Liver (tissue), 9 donors: ENCODE results near the gene CHRNG. TPM values are rescaled to one million over a fixed set of nuclear protein-coding genes. Genes with fewer than 3 reads are reported as not detected.
A peak's percentile ranks its signal among the peaks of the same experiment; 100 is the strongest.

Experiments
- DNase-seq: peaks from one replicate; pipeline ENCODE4 v3.0.0-alpha.2; 2017; ENCODE audit warnings: low spot score
- H3K27ac ChIP-seq, 2 donors: one replicate each; pipeline ENCODE4 v1.7.0; 2013; ENCODE audit warnings: inconsistent platforms in 2 of 2, low read length in 2 of 2, control low read depth in 1 of 2, low read depth in 1 of 2, mild to moderate bottlenecking in 1 of 2
- H3K27me3 ChIP-seq, 4 donors: one replicate each; pipeline versions ENCODE4 v1.6.1 to v1.7.0; 2013; ENCODE audit warnings: low read length in 3 of 4, inconsistent platforms in 1 of 4, mild to moderate bottlenecking in 1 of 4, moderate library complexity in 1 of 4; ENCODE audit not compliant: control insufficient read depth in 4 of 4, insufficient read depth in 4 of 4
- H3K36me3 ChIP-seq, 4 donors: one replicate each; pipeline versions ENCODE4 v1.6.1 to v1.7.0; 2013; ENCODE audit warnings: low read length in 3 of 4, mild to moderate bottlenecking in 3 of 4, low read depth in 1 of 4, moderate library complexity in 1 of 4; ENCODE audit not compliant: control insufficient read depth in 4 of 4, insufficient read depth in 3 of 4
- H3K4me1 ChIP-seq, 4 donors: one replicate each; pipeline versions ENCODE4 v1.6.1 to v1.7.0; 2013; ENCODE audit warnings: low read length in 3 of 4, mild to moderate bottlenecking in 3 of 4, moderate library complexity in 1 of 4; ENCODE audit not compliant: control insufficient read depth in 4 of 4, insufficient read depth in 4 of 4
- H3K4me3 ChIP-seq, 3 donors: one replicate each; pipeline versions ENCODE4 v1.6.1 to v1.7.0; 2013; ENCODE audit warnings: low read length in 3 of 3, control low read depth in 1 of 3, low read depth in 1 of 3, mild to moderate bottlenecking in 1 of 3
- H3K9ac ChIP-seq, 2 donors: one replicate each; pipeline ENCODE4 v1.7.0; 2013; ENCODE audit warnings: low read length in 2 of 2, mild to moderate bottlenecking in 2 of 2, moderate library complexity in 2 of 2, control low read depth in 1 of 2, low read depth in 1 of 2
- H3K9me3 ChIP-seq, 4 donors: one replicate each; pipeline versions ENCODE4 v1.6.1 to v1.7.0; 2013; ENCODE audit warnings: low read length in 3 of 4; ENCODE audit not compliant: control insufficient read depth in 4 of 4
- EGR1 ChIP-seq, 2 donors: IDR thresholded peaks; 2 replicates each; pipeline ENCODE4 v1.6.1; 2016 to 2018; ENCODE audit warnings: antibody characterized with exemption in 2 of 2, low read depth in 2 of 2
- FOXA1 ChIP-seq: IDR thresholded peaks from 2 replicates; pipeline ENCODE4 v1.6.1; 2016; ENCODE audit warnings: antibody characterized with exemption
- FOXA2 ChIP-seq: IDR thresholded peaks from 2 replicates; pipeline ENCODE4 v1.6.1; 2016; ENCODE audit warnings: antibody characterized with exemption
- GABPA ChIP-seq, 2 donors: IDR thresholded peaks in 1 of 2; conservative IDR thresholded peaks in 1 of 2; 2 replicates each; pipeline ENCODE4 v1.6.1; 2016; ENCODE audit warnings: antibody characterized with exemption in 2 of 2, mild to moderate bottlenecking in 1 of 2, moderate library complexity in 1 of 2
- NR2F2 ChIP-seq: IDR thresholded peaks from 2 replicates; pipeline ENCODE4 v1.6.1; 2016; ENCODE audit warnings: antibody characterized with exemption
- RAD21 ChIP-seq, 2 donors: IDR thresholded peaks; 2 replicates each; pipeline ENCODE4 v1.6.1; 2016; ENCODE audit warnings: antibody characterized with exemption in 2 of 2, mild to moderate bottlenecking in 2 of 2
- RXRA ChIP-seq, 2 donors: IDR thresholded peaks; 2 replicates each; pipeline ENCODE4 v1.6.1; 2017 to 2018; ENCODE audit warnings: antibody characterized with exemption in 2 of 2, mild to moderate bottlenecking in 1 of 2
- SP1 ChIP-seq: IDR thresholded peaks from 2 replicates; pipeline ENCODE4 v1.6.1; 2018; ENCODE audit warnings: antibody characterized with exemption, mild to moderate bottlenecking
- TAF1 ChIP-seq: conservative IDR thresholded peaks from 2 replicates; pipeline ENCODE4 v1.6.1; 2016; ENCODE audit warnings: antibody characterized with exemption, mild to moderate bottlenecking
- YY1 ChIP-seq: IDR thresholded peaks from 2 replicates; pipeline ENCODE4 v1.6.1; 2016; ENCODE audit warnings: antibody characterized with exemption, mild to moderate bottlenecking
- WGBS: extraction: QIAGEN DNeasy Blood & Tissue Kit; methylation state at CpG from one replicate; pipeline ENCODE4 v1.1.7; 2013; 5-methylcytosine and 5-hydroxymethylcytosine counted together
- polyA plus RNA-seq, 2 donors: library from polyadenylated mRNA; stranded (reverse) in 1 of 2; unstranded in 1 of 2; fragments of 200-250 nt in 1 of 2; fragments of >200 nt in 1 of 2; fragmentation: Nextera tagmentation in 1 of 2; extraction: Ambion mirVana in 1 of 2; gene quantifications; one replicate each; pipeline versions ENCODE4 v1.2.1 to v1.2.3, GENCODE V29; 2013 to 2015
- total RNA-seq, 2 donors: library from RNA; depleted of rRNA; stranded (reverse); fragments of >200 nt; gene quantifications; one replicate each; pipeline ENCODE4 v1.2.3, GENCODE V29; 2014
- TF ChIP-seq, protein P1 (sequence below): fragments of 150-350 bp; IDR thresholded peaks from 2 replicates; pipeline ENCODE4 v1.5.1; 2017; ENCODE audit warnings: improper control_type of control experiment, low read depth, low read length; ENCODE audit not compliant: missing input control
- TF ChIP-seq, protein P2 (sequence below): IDR thresholded peaks from 2 replicates; pipeline ENCODE4 v1.6.1; 2016; ENCODE audit warnings: antibody characterized with exemption
- TF ChIP-seq, protein P3 (sequence below): IDR thresholded peaks from 2 replicates; pipeline ENCODE4 v1.6.1; 2016; ENCODE audit warnings: antibody characterized with exemption
- donor health status: healthy.
- donor health status: healthy.
- donor health status: healthy.
- donor health status: healthy.
- donor health status: healthy.

The CHRNG gene
- total and polyA plus RNA-seq, 4 donors, result not detected

DNA sequence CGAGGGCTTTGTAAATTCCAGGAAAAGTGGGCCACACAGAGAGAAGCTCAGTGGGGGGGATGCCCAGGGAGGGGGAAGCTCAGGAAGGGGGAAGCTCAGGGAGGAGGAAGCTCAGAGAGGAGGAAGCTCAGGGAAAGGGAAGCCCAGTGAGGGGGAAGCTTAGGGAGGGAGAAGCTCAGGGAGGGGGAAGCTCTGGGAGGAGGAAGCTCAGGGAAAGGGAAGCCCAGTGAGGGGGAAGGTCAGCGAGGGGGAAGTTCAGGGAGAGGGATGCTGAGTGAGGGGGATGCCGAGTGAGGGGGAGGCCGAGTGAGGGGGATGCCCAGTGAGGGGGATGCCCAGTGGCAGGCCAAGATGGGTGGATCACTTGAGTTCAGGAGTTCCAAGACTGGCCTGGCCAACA is 821 bp upstream of the CHRNG start:
- WGBS, result 41% methylated on average over 4 of the region's 4 CpGs
- no peak overlapping the region for H3K4me3 ChIP-seq
- no peak overlapping the region for H3K27ac ChIP-seq
- no peak for DNase-seq
- no peaks in the 10 kb centered on the region for H3K4me1 ChIP-seq
- H3K36me3 ChIP-seq, result no peaks in the 10 kb centered on the region
- H3K9ac ChIP-seq, result no peak overlapping the region
- TF ChIP-seq FOXA1, result no peak
- TF ChIP-seq, protein P1, sequence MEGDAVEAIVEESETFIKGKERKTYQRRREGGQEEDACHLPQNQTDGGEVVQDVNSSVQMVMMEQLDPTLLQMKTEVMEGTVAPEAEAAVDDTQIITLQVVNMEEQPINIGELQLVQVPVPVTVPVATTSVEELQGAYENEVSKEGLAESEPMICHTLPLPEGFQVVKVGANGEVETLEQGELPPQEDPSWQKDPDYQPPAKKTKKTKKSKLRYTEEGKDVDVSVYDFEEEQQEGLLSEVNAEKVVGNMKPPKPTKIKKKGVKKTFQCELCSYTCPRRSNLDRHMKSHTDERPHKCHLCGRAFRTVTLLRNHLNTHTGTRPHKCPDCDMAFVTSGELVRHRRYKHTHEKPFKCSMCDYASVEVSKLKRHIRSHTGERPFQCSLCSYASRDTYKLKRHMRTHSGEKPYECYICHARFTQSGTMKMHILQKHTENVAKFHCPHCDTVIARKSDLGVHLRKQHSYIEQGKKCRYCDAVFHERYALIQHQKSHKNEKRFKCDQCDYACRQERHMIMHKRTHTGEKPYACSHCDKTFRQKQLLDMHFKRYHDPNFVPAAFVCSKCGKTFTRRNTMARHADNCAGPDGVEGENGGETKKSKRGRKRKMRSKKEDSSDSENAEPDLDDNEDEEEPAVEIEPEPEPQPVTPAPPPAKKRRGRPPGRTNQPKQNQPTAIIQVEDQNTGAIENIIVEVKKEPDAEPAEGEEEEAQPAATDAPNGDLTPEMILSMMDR, result no peak
- TF ChIP-seq GABPA (IDR thresholded peaks at IDR 0.05 in 1 of 2, conservative IDR thresholded peaks at IDR 0.05 in 1 of 2), result no peak
- no peak for TF ChIP-seq RAD21 (IDR thresholded peaks at IDR 0.05)
- TF ChIP-seq EGR1 (IDR thresholded peaks at IDR 0.05; ENCODE audit: low read depth in 2 of 2), result peak in 1 of 2 donors; percentile 19
- no peak for TF ChIP-seq RXRA (IDR thresholded peaks at IDR 0.05)
- TF ChIP-seq, protein P2, sequence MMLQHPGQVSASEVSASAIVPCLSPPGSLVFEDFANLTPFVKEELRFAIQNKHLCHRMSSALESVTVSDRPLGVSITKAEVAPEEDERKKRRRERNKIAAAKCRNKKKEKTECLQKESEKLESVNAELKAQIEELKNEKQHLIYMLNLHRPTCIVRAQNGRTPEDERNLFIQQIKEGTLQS, result no peak
- H3K27me3 ChIP-seq, result no peaks in the 10 kb centered on the region
- peaks cover 0 to 3% (median under 1%) of the 10 kb centered on the region in 4 donors for H3K9me3 ChIP-seq

DNA sequence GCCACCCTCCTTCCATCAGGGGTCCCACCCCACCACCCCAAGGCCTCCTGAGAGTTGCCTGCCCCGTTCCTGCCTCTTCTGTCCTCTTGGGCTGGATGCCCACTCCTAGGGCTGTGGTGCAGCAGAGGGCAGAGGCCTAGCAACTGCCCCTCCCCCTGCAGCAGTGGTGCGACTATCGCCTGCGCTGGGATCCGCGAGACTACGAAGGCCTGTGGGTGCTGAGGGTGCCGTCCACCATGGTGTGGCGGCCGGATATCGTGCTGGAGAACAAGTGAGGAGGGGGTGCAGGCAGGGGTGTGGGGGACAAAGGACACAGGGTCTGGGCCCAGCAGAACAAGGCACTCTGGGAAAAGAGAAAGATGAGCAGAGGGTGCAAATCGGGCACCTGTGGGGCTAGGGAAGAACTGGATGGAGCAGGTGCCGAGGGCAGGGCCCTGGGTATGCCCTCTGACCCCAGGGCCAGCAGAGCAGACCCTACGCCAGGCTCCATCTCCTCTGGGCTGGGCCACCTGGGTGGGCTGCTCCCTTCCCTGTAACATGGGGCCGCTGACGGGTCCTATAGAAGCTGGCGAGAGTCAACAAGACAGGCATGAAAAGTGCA is 1.0 kb downstream of the CHRNG start:
- Histone ChIP-seq H3K27me3 (no peaks in the 10 kb centered on the region), H3K9me3 (peaks cover 0 to 3% (median under 1%) of the 10 kb centered on the region in 4 donors), H3K4me1 (no peaks in the 10 kb centered on the region), H3K4me3 (no peak overlapping the region), H3K27ac (no peak overlapping the region), H3K36me3 (no peaks in the 10 kb centered on the region), H3K9ac (no peak overlapping the region)
- TF ChIP-seq FOXA2 (no peak), NR2F2 (no peak), FOXA1 (no peak), TAF1 (no peak), YY1 (no peak), EGR1 (IDR thresholded peaks at IDR 0.05; ENCODE audit: low read depth in 2 of 2) (no peak), SP1 (no peak), RXRA (IDR thresholded peaks at IDR 0.05) (no peak), RAD21 (IDR thresholded peaks at IDR 0.05) (no peak)
- TF ChIP-seq, protein P3, sequence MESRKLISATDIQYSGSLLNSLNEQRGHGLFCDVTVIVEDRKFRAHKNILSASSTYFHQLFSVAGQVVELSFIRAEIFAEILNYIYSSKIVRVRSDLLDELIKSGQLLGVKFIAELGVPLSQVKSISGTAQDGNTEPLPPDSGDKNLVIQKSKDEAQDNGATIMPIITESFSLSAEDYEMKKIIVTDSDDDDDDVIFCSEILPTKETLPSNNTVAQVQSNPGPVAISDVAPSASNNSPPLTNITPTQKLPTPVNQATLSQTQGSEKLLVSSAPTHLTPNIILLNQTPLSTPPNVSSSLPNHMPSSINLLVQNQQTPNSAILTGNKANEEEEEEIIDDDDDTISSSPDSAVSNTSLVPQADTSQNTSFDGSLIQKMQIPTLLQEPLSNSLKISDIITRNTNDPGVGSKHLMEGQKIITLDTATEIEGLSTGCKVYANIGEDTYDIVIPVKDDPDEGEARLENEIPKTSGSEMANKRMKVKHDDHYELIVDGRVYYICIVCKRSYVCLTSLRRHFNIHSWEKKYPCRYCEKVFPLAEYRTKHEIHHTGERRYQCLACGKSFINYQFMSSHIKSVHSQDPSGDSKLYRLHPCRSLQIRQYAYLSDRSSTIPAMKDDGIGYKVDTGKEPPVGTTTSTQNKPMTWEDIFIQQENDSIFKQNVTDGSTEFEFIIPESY, result no peak
- TF ChIP-seq, protein P1, result no peak
- WGBS, result 84% methylated on average over 17 of the region's 17 CpGs
- DNase-seq, result no peak
